DND-41 (cell line): ENCODE results near the gene HMCN1.
A peak's percentile ranks its signal among the peaks of the same experiment; 100 is the strongest.
"Not testable (repeated sequence)": the region's sequence is repeated elsewhere in the genome, so short reads cannot be mapped to it uniquely, and the experiment has no call there.

ENCODE experiments used
- ATAC-seq: fragments of 200-7000 bp; cut with Tn5 transposase; 3 replicates; pipeline ENCODE4 v1.9.1; 2021; ENCODE audit warnings: low read depth; ENCODE audit not compliant: insufficient read depth
- DNase-seq: peaks from one replicate; pipeline ENCODE4 v3.0.0-alpha.2; 2020
- H2AFZ ChIP-seq: 2 replicates; pipeline ENCODE4 v1.6.0; 2012; ENCODE audit warnings: low read depth, low read length
- H3K27ac ChIP-seq: 2 replicates; pipeline ENCODE4 v1.5.1; 2012; ENCODE audit warnings: low read length, inconsistent platforms
- H3K27me3 ChIP-seq: fragments of 200-600 bp; sonication (generic); 2 replicates; pipeline ENCODE4 v1.6.0; 2012; ENCODE audit warnings: low read length, mild to moderate bottlenecking, inconsistent platforms; ENCODE audit not compliant: insufficient read depth, poor library complexity
- H3K36me3 ChIP-seq: 2 replicates; pipeline ENCODE4 v1.5.1; 2012; ENCODE audit warnings: low read length, inconsistent platforms; ENCODE audit not compliant: insufficient read depth
- H3K4me1 ChIP-seq: 2 replicates; pipeline ENCODE4 v1.5.1; 2012; ENCODE audit warnings: mild to moderate bottlenecking, low read length; ENCODE audit not compliant: insufficient read depth
- H3K4me2 ChIP-seq: 2 replicates; pipeline ENCODE4 v1.6.0; 2012; ENCODE audit warnings: mild to moderate bottlenecking, moderate library complexity, low read length, inconsistent platforms; ENCODE audit not compliant: insufficient read depth
- H3K4me3 ChIP-seq, 2 experiments: fragments of 200-600 bp in 1 of 2; shearing (Covaris generic) in 1 of 2; 2 replicates each; pipeline ENCODE4 v1.5.1; 2012 to 2016; ENCODE audit warnings: inconsistent platforms in 2 of 2, low read length in 2 of 2, mild to moderate bottlenecking in 2 of 2, low read depth in 1 of 2, moderate library complexity in 1 of 2
- H3K79me2 ChIP-seq: 2 replicates; pipeline ENCODE4 v1.6.0; 2012; ENCODE audit warnings: low read length, inconsistent platforms; ENCODE audit not compliant: insufficient read depth
- H3K9ac ChIP-seq: 2 replicates; pipeline ENCODE4 v1.6.0; 2012; ENCODE audit warnings: low read depth, mild to moderate bottlenecking, inconsistent platforms, low read length, moderate library complexity
- H3K9me3 ChIP-seq: 2 replicates; pipeline ENCODE4 v1.5.1; 2012; ENCODE audit warnings: low read length, moderate library complexity, mild to moderate bottlenecking, inconsistent platforms; ENCODE audit not compliant: insufficient read depth, severe bottlenecking
- H4K20me1 ChIP-seq: 2 replicates; pipeline ENCODE4 v1.6.0; 2012; ENCODE audit warnings: low read length; ENCODE audit not compliant: insufficient read depth
- EZH2 ChIP-seq: IDR thresholded peaks from 3 replicates; pipeline ENCODE4 v1.6.1; 2012; ENCODE audit warnings: borderline replicate concordance, low read depth, mild to moderate bottlenecking, moderate library complexity, low read length, inconsistent platforms; ENCODE audit not compliant: severe bottlenecking
- TF ChIP-seq, protein P1 (sequence below): IDR thresholded peaks from 2 replicates; pipeline ENCODE4 v1.5.1; 2012; ENCODE audit warnings: borderline replicate concordance, low read length, moderate library complexity, mild to moderate bottlenecking; ENCODE audit not compliant: poor library complexity, severe bottlenecking; ENCODE audit errors: extremely low read depth

Gene HMCN1

DNA sequence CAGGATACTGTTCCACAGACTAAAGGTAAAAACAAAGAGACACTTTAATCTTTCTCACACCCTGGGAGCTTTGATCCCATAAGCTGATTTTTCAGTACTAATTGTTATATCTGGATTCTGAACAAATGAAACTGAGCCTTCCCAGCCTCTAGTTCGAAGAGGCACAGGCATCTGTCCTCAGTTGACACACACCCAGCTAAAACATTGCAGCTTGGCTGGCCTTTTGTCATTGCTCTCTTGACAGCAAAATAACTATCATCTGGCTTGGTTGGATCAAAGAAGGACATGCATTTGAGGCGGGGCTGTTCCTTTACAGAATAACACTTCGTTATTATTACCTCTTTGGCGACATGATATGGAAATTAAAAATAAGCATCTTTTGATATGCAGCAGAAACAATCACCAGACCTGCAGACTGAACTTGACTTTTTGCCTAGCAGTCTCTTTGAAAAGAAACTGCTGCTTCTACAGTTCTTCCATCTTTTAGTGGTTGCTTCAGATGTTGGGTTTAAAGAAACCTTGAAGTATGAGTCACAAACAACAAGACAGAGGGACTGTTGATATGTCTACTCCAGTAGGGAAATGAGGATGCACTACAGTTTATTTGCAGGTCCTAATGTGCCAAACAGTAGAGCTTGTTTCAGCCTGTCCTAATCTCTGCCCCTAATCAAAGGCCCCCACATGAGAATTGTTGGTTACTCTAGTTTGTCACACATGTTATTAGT is 474.4 kb downstream of the HMCN1 start:
- H3K36me3 ChIP-seq = no peaks in the 10 kb centered on the region
- DNase-seq (no peak), ATAC-seq (no peak)
- no peaks in the 10 kb centered on the region for H3K9me3 ChIP-seq
- peaks cover 37% of the 10 kb centered on the region for H3K27me3 ChIP-seq
- H3K79me2 ChIP-seq = no peaks in the 10 kb centered on the region
- no peak overlapping the region for H3K4me3 ChIP-seq
- H3K4me1 ChIP-seq = no peaks in the 10 kb centered on the region
- no peaks in the 10 kb centered on the region for H4K20me1 ChIP-seq
- TF ChIP-seq, protein P1, sequence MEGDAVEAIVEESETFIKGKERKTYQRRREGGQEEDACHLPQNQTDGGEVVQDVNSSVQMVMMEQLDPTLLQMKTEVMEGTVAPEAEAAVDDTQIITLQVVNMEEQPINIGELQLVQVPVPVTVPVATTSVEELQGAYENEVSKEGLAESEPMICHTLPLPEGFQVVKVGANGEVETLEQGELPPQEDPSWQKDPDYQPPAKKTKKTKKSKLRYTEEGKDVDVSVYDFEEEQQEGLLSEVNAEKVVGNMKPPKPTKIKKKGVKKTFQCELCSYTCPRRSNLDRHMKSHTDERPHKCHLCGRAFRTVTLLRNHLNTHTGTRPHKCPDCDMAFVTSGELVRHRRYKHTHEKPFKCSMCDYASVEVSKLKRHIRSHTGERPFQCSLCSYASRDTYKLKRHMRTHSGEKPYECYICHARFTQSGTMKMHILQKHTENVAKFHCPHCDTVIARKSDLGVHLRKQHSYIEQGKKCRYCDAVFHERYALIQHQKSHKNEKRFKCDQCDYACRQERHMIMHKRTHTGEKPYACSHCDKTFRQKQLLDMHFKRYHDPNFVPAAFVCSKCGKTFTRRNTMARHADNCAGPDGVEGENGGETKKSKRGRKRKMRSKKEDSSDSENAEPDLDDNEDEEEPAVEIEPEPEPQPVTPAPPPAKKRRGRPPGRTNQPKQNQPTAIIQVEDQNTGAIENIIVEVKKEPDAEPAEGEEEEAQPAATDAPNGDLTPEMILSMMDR = no peak
- TF ChIP-seq EZH2 = no peak
- H3K4me2 ChIP-seq = no peak overlapping the region
- H3K27ac ChIP-seq = no peak overlapping the region
- no peak overlapping the region for H2AFZ ChIP-seq
- no peak overlapping the region for H3K9ac ChIP-seq

DNA sequence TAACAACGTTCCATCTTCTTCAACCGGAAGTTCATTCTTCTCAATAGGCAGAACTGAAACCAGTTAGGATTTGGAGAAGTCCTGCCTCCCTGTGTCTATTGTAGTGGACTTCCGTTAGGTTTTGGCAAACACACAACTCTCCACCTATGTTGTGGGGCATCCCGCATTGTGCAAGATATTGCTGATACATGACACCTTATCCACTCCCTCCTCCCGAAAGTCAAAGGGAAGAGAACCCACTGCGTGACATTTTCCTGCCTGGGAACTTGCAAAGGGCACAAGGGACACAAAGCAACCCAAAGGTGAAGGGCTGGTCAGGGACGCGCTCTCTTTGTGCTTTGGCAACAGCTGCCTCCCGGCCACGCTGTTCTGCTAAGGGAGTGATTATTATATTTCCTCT is 476.1 kb downstream of the HMCN1 start:
- Histone ChIP-seq H3K36me3 (no peaks in the 10 kb centered on the region), H3K9ac (no peak overlapping the region), H3K4me2 (no peak overlapping the region), H3K27ac (no peak overlapping the region), H3K79me2 (no peaks in the 10 kb centered on the region), H3K9me3 (no peaks in the 10 kb centered on the region), H3K4me1 (no peaks in the 10 kb centered on the region), H3K27me3 (peaks cover 32% of the 10 kb centered on the region), H4K20me1 (no peaks in the 10 kb centered on the region), H3K4me3 (no peak overlapping the region), H2AFZ (no peak overlapping the region)
- ATAC-seq = no peak
- no peak for DNase-seq
- no peak for TF ChIP-seq EZH2
- TF ChIP-seq, protein P1 = no peak

DNA sequence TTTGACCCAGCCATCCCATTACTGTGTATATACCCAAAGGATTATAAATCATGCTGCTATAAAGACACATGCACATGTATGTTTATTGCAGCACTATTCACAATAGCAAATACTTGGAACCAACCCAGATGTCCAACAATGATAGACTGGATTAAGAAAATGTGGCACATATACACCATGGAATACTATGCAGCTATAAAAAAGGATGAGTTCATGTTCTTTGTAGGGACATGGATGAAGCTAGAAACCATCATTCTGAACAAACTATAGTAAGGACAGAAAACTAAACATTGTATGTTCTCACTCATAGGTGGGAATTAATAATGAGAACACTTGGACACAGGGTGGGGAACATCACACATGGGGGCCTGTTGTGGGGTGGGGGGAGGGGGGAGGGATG is 477.4 kb downstream of the HMCN1 start:
- ATAC-seq, H3K79me2 ChIP-seq, DNase-seq, H2AFZ ChIP-seq, H3K4me3 ChIP-seq, H3K9me3 ChIP-seq, H4K20me1 ChIP-seq, H3K4me2 ChIP-seq, H3K27ac ChIP-seq, H3K9ac ChIP-seq, H3K4me1 ChIP-seq, H3K36me3 ChIP-seq: not testable (repeated sequence)
- peaks cover 20% of the 10 kb centered on the region for H3K27me3 ChIP-seq

DNA sequence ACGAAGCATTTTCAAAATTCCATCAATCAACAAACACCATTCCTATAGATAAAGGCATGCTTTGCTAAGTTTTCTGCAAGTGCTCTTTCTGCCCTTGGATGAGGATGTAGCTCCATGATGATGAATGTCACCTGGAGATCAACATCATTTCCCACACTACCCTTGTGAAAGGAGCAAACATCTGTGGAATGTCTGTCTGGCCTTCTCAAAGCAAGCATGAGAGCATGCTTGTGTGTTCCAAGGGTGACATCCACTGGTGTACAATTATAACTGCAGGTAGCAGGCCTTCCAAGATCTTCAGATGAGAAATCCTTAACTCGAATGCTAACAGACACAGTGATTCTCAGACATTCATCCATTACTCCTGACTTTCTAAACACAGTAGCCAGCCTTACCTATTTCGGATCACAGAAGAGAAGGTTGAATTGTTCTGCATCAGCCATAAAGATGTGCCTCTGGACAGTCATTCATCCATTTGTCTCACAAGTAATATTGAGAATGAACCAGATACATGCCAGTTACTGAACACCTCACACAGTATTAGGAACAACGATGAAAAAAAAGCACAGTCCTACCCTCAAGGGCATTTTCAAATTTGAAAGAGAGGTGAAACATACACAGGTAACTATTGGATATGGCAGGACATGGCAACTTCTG is 478.5 kb downstream of the HMCN1 start:
- Histone ChIP-seq H3K9me3 (no peaks in the 10 kb centered on the region), H2AFZ (no peak overlapping the region), H3K27me3 (peaks cover 9% of the 10 kb centered on the region), H4K20me1 (no peaks in the 10 kb centered on the region), H3K36me3 (no peaks in the 10 kb centered on the region), H3K4me1 (no peaks in the 10 kb centered on the region), H3K4me3 (no peak overlapping the region), H3K4me2 (no peak overlapping the region), H3K27ac (no peak overlapping the region), H3K79me2 (no peaks in the 10 kb centered on the region), H3K9ac (no peak overlapping the region)
- no peak for TF ChIP-seq EZH2
- TF ChIP-seq, protein P1 = peak; percentile 83
- DNase-seq (peak; percentile 43), ATAC-seq (peak; percentile 77)
